ENCODE data around the gene SMIM1.

SMIM1 gene

DNA sequence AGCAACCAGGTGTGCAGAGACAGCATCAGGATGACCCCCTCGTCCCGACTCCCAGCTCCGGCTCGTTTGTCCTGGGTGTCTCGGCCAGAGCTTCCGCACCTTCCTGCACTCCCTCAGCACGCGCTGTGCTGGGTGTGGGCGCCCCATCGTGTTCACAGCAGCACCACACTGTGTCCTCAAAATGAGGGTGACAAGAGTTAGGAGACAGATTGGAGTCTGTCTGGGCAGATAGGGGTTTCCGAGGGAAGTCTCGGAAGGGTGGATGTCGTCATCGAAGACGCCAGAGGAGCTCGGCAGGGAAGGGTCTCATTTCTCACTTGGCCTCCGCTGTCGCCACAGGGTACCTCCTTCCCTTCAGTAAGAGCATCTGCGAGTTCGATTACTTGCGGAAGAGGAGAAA, 16.2 kb upstream of the SMIM1 start:
- Histone ChIP-seq H3K4me3 (ENCODE audit: low read depth, low read length) (no peak overlapping the region), H3K27me3 (replicated peaks) (no peaks in the 10 kb centered on the region), H3K36me3 (replicated peaks) (no peaks in the 10 kb centered on the region), H3K27ac (no peak overlapping the region)
- DNase-seq = no peak
- in situ Hi-C loops (cut with HindIII; ENCODE audit: low pct_ligation_motif_present, low sequenced_read_pairs) = no loop called here
- TF ChIP-seq, protein P1, sequence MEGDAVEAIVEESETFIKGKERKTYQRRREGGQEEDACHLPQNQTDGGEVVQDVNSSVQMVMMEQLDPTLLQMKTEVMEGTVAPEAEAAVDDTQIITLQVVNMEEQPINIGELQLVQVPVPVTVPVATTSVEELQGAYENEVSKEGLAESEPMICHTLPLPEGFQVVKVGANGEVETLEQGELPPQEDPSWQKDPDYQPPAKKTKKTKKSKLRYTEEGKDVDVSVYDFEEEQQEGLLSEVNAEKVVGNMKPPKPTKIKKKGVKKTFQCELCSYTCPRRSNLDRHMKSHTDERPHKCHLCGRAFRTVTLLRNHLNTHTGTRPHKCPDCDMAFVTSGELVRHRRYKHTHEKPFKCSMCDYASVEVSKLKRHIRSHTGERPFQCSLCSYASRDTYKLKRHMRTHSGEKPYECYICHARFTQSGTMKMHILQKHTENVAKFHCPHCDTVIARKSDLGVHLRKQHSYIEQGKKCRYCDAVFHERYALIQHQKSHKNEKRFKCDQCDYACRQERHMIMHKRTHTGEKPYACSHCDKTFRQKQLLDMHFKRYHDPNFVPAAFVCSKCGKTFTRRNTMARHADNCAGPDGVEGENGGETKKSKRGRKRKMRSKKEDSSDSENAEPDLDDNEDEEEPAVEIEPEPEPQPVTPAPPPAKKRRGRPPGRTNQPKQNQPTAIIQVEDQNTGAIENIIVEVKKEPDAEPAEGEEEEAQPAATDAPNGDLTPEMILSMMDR (IDR thresholded peaks at IDR 0.05; ENCODE audit: low read depth, low read length, missing control alignments) = no peak

DNA sequence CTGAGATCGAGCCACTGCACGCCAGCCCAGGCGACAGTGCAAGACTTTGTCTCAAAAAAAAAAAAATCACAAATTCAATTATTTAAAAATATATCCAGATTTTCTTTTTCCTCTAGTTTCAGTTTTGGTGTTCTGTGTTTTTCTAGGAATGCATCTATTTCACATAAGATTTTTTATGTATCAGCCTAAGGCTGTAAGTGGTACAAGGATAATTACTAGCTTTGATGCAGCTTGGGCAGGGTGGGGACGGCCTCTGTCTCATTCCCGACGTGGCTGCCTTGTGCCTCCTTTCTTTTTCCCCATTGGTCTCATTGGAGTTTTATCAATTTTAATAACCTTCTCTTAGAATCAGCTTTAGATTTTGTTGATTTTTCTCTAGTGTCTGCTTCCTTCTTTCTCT, 13.4 kb upstream of the SMIM1 start:
- H3K27ac ChIP-seq = no peak overlapping the region
- no peaks in the 10 kb centered on the region for H3K27me3 ChIP-seq (replicated peaks)
- H3K36me3 ChIP-seq (replicated peaks) = no peaks in the 10 kb centered on the region
- no peak for DNase-seq
- in situ Hi-C loops (cut with HindIII; ENCODE audit: low pct_ligation_motif_present, low sequenced_read_pairs) = no loop called here
- H3K4me3 ChIP-seq (ENCODE audit: low read depth, low read length) = no peak overlapping the region
- TF ChIP-seq, protein P1 (IDR thresholded peaks at IDR 0.05; ENCODE audit: low read depth, low read length, missing control alignments) = no peak

DNA sequence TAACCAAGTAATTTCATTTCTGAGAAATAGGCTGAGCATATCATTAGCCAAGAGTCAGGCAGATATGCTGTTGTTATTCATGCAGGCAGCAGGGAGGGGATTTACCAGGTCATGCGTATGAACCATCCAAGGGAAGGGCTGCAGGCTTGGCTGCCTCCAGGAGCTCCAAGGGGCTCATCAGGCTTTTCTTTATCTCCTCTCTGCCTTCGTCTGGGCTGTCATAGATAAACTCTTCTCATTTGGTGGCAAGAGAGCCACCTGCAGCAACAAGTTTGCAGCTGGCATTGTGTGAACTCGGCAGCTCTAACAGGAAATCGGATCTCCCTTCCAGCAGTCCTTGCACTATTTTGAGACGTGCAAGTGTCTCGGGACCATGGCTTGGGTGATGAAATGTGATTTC, 12.8 kb upstream of the SMIM1 start:
- no peak overlapping the region for H3K4me3 ChIP-seq (ENCODE audit: low read depth, low read length)
- no peak overlapping the region for H3K27ac ChIP-seq
- TF ChIP-seq, protein P1 (IDR thresholded peaks at IDR 0.05; ENCODE audit: low read depth, low read length, missing control alignments) = no peak
- no peak for DNase-seq
- no peaks in the 10 kb centered on the region for H3K36me3 ChIP-seq (replicated peaks)
- in situ Hi-C loops (cut with HindIII; ENCODE audit: low pct_ligation_motif_present, low sequenced_read_pairs) = no loop called here
- H3K27me3 ChIP-seq (replicated peaks) = no peaks in the 10 kb centered on the region

DNA sequence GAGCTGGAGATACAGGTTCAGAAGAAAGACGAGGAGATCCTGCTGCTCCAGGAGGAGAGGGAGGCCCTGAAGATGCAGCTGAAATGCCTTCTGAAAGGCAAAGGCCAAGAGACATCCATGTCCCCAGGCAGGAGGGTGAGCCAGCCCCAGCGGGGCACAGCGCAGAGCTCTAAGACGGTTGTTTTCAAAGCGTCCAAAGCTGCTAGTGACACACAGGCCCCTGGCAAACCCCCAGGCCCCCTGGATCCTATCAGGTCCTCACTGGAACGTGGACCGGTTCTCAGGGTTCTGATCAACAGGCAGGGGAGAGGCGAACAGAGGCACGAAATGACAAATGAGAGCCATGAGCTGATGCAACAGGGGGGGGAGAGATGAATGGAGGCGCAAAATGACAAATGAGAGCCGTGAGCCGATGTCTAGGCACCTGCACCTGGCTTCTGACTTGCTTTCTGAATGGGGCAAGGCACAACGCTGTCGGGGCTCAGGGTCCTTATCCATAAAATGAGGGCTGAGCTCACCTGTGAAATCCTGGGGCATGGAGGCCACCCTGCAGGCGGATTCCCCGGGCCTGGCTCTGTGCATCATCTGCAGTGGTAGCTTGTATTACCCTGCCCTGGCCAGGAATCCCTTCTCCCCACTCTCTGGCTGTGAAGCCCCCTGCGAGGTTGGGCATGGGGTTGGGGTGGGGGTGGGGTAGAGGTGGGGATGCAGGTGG, 11.1 kb upstream of the SMIM1 start:
- TF ChIP-seq, protein P1 (IDR thresholded peaks at IDR 0.05; ENCODE audit: low read depth, low read length, missing control alignments) = no peak
- H3K27ac ChIP-seq = no peak overlapping the region
- H3K27me3 ChIP-seq (replicated peaks) = no peaks in the 10 kb centered on the region
- no peak overlapping the region for H3K4me3 ChIP-seq (ENCODE audit: low read depth, low read length)
- H3K36me3 ChIP-seq (replicated peaks) = no peaks in the 10 kb centered on the region
- in situ Hi-C loops (cut with HindIII; ENCODE audit: low pct_ligation_motif_present, low sequenced_read_pairs) = no loop called here
- DNase-seq = no peak

DNA sequence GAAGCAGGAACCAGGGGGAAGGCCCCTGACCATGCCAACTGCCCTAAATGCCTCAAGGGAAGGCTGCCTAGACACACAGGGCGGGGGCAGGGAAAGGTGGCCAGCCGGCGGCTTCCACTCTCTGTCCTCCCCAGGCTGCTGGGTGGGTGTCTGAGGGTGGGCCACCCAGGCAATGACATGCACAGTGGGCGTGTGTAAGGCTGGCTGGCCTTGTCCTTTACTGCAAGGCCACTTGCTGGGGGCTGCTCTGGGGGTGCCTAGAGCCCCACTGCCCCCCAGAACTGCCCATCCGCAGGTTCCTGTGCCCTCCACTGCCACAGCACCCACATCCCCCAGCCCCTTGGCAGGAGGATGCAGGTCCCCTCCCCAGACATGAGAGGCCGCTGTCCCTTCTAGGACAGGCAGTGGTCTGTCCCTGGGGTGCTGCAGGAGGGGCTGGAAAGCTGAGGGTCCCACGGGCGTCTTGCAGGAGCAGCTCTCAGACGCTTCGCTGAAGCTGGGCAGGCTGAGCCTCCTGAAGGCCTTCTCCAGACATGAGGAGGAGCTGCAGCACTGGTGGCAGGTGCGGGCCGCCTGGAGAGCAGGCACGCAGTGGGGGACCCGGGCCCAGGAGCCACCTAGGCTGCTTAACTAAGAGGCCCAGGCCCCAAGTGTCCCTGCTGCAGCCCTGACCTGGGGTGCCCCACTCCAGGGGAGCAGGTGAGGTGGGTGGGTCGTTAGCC, 10.2 kb upstream of the SMIM1 start:
- Histone ChIP-seq H3K36me3 (replicated peaks) (no peaks in the 10 kb centered on the region), H3K27ac (no peak overlapping the region), H3K4me3 (ENCODE audit: low read depth, low read length) (no peak overlapping the region), H3K27me3 (replicated peaks) (no peaks in the 10 kb centered on the region)
- in situ Hi-C loops (cut with HindIII; ENCODE audit: low pct_ligation_motif_present, low sequenced_read_pairs) = no loop called here
- TF ChIP-seq, protein P1 (IDR thresholded peaks at IDR 0.05; ENCODE audit: low read depth, low read length, missing control alignments) = no peak
- DNase-seq = no peak
